SK-N-SH (cell line): Measurements from ENCODE around the gene CD209. TPM values are rescaled to one million over a fixed set of nuclear protein-coding genes. Genes with fewer than 3 reads are reported as not detected.

Source experiments
- CTCF ChIA-PET: fragments of 300-600, 350-600 bp; formaldehyde crosslinking; extraction: SDS; loops from one replicate; lab custom pipeline; 2021; lab: Yijun Ruan, JAX
- POLR2A ChIA-PET: fragments of 350-600 bp; sonication (Branson Sonifier 250); formaldehyde crosslinking; extraction: SDS; loops from one replicate; lab custom pipeline; 2020; ENCODE audit warnings: antibody characterized with exemption, inconsistent platforms; lab: Yijun Ruan, JAX
- DNase-seq: peaks from one replicate; pipeline ENCODE4 v3.0.0; 2012
- H2AFZ ChIP-seq: fragments of 200-600 bp; sonication (generic); 2 replicates; pipeline ENCODE4 v1.8.1; 2016; ENCODE audit warnings: antibody characterized with exemption, mild to moderate bottlenecking, low read depth
- H3F3A ChIP-seq: fragments of 200-600 bp; sonication (generic); replicated peaks from 2 replicates; pipeline ENCODE3; 2016; ENCODE audit warnings: antibody characterized with exemption, mild to moderate bottlenecking; ENCODE audit not compliant: insufficient read depth
- H3K27ac ChIP-seq, 2 experiments: fragments of 200-500 bp in 1 of 2; fragments of 200-600 bp in 1 of 2; sonication (Bioruptor generic) in 1 of 2; sonication (generic), shearing (Covaris generic) in 1 of 2; 2 replicates each; pipeline versions ENCODE4 v1.5.1 to v1.6.1; 2014 to 2016; ENCODE audit warnings: low read depth in 2 of 2, inconsistent platforms in 1 of 2, low read length in 1 of 2, mild to moderate bottlenecking in 1 of 2, mixed read lengths in 1 of 2
- H3K27me3 ChIP-seq: fragments of 200-600 bp; sonication (generic), shearing (Covaris generic); 2 replicates; pipeline ENCODE4 v1.6.1; 2016; ENCODE audit warnings: mixed run types; ENCODE audit not compliant: insufficient read depth
- H3K36me3 ChIP-seq, 2 experiments: fragments of 200-500 bp in 1 of 2; fragments of 200-600 bp in 1 of 2; sonication (Bioruptor generic) in 1 of 2; sonication (generic) in 1 of 2; replicated peaks in 1 of 2; 2 replicates each; pipeline versions ENCODE3 to v1.5.1; 2014 to 2016; ENCODE audit warnings: low read length in 1 of 2, mild to moderate bottlenecking in 1 of 2; ENCODE audit not compliant: insufficient read depth in 2 of 2, control insufficient read depth in 1 of 2
- H3K4me1 ChIP-seq, 2 experiments: fragments of 200-500 bp in 1 of 2; fragments of 200-600 bp in 1 of 2; sonication (Bioruptor generic) in 1 of 2; sonication (generic), shearing (Covaris generic) in 1 of 2; 2 replicates each; pipeline versions ENCODE4 v1.5.1 to v1.6.1; 2014 to 2016; ENCODE audit warnings: low read depth in 1 of 2, low read length in 1 of 2, mixed run types in 1 of 2; ENCODE audit not compliant: insufficient read depth in 2 of 2, control insufficient read depth in 1 of 2
- H3K4me2 ChIP-seq: fragments of 200-600 bp; sonication (generic), shearing (Covaris generic); 2 replicates; pipeline ENCODE4 v1.6.1; 2017; ENCODE audit warnings: mixed run types
- H3K4me3 ChIP-seq, 2 experiments: fragments of 200-500 bp in 1 of 2; fragments of 200-600 bp in 1 of 2; sonication (Bioruptor generic) in 1 of 2; sonication (generic), shearing (Covaris generic) in 1 of 2; 2 replicates each; pipeline versions ENCODE4 v1.5.1 to v1.8.1; 2014 to 2016; ENCODE audit warnings: low read depth in 2 of 2, inconsistent platforms in 1 of 2, low read length in 1 of 2, mild to moderate bottlenecking in 1 of 2, mixed read lengths in 1 of 2, moderate library complexity in 1 of 2
- H3K79me2 ChIP-seq: fragments of 200-600 bp; sonication (generic); 2 replicates; pipeline ENCODE4 v1.8.1; 2017; ENCODE audit warnings: mild to moderate bottlenecking; ENCODE audit not compliant: insufficient read depth
- H3K9ac ChIP-seq: fragments of 200-600 bp; sonication (generic); 2 replicates; pipeline ENCODE4 v1.6.1; 2017; ENCODE audit warnings: mixed run types
- H3K9me2 ChIP-seq: fragments of 200-600 bp; sonication (generic); 2 replicates; pipeline ENCODE4 v1.6.1; 2017; ENCODE audit warnings: mixed run types
- H3K9me3 ChIP-seq: fragments of 200-600 bp; sonication (generic); 2 replicates; pipeline ENCODE4 v1.6.1; 2017; ENCODE audit warnings: mixed run types, mild to moderate bottlenecking, moderate library complexity
- H4K20me1 ChIP-seq: fragments of 200-600 bp; sonication (generic); 2 replicates; pipeline ENCODE4 v1.6.1; 2017; ENCODE audit warnings: mild to moderate bottlenecking, mixed run types; ENCODE audit not compliant: insufficient read depth
- EP300 ChIP-seq, 2 experiments: IDR thresholded peaks; 2 replicates each; pipeline versions ENCODE4 v1.4.0 to v1.6.1; 2012; ENCODE audit warnings: borderline replicate concordance in 1 of 2, low read depth in 1 of 2, low read length in 1 of 2
- EZH2phosphoT487 ChIP-seq: fragments of 200-600 bp; sonication (generic); IDR thresholded peaks from 2 replicates; pipeline ENCODE4 v1.6.1; 2017; ENCODE audit warnings: low read depth, mixed run types, mild to moderate bottlenecking, antibody characterized with exemption, moderate library complexity, borderline replicate concordance
- FOXM1 ChIP-seq: IDR thresholded peaks from 2 replicates; pipeline ENCODE4 v1.4.0; 2012; ENCODE audit warnings: low read depth, mild to moderate bottlenecking
- GABPA ChIP-seq: IDR thresholded peaks from 2 replicates; pipeline ENCODE4 v1.4.0; 2012; ENCODE audit warnings: low read depth, mild to moderate bottlenecking
- JUND ChIP-seq: IDR thresholded peaks from 2 replicates; pipeline ENCODE4 v1.4.0; 2012
- MXI1 ChIP-seq: IDR thresholded peaks from 2 replicates; pipeline ENCODE4 v1.6.1; 2012; ENCODE audit warnings: mild to moderate bottlenecking, low read depth, low read length, improper control_type of control experiment
- NFIC ChIP-seq: IDR thresholded peaks from 2 replicates; pipeline ENCODE4 v1.4.0; 2012; ENCODE audit warnings: borderline replicate concordance
- NRF1 ChIP-seq: IDR thresholded peaks from 2 replicates; pipeline ENCODE4 v1.6.1; 2012; ENCODE audit warnings: low read depth, mild to moderate bottlenecking, low read length
- RCOR1 ChIP-seq: fragments of 150-350 bp; IDR thresholded peaks from 2 replicates; pipeline ENCODE4 v1.6.1; 2017; ENCODE audit warnings: antibody characterized with exemption, low read length
- RFX5 ChIP-seq: IDR thresholded peaks from 2 replicates; pipeline ENCODE4 v1.6.1; 2012; ENCODE audit warnings: mild to moderate bottlenecking, improper control_type of control experiment, low read length
- SMC3 ChIP-seq: IDR thresholded peaks from 2 replicates; pipeline ENCODE4 v1.6.1; 2012; ENCODE audit warnings: low read depth, low read length, improper control_type of control experiment
- TEAD4 ChIP-seq: IDR thresholded peaks from 2 replicates; pipeline ENCODE4 v1.4.0; 2012; ENCODE audit warnings: mild to moderate bottlenecking, borderline replicate concordance; ENCODE audit not compliant: insufficient read depth
- WGBS: methylation state at CpG from one replicate; pipeline ENCODE4 v1.1.6; 2017; ENCODE audit warnings: low lambda C conversion rate; 5-methylcytosine and 5-hydroxymethylcytosine counted together
- polyA plus RNA-seq, 3 experiments: library from polyadenylated mRNA; depleted of rRNA; stranded (reverse); fragments of >200 nt; gene quantifications; 2 replicates each; pipeline ENCODE4 v1.2.3, GENCODE V29; 2012
- TF ChIP-seq, protein P1 (sequence below): IDR thresholded peaks from 2 replicates; pipeline ENCODE4; 2012
- TF ChIP-seq, protein P2 (sequence below): IDR thresholded peaks from 2 replicates; pipeline ENCODE4 v1.4.0; 2012; ENCODE audit warnings: low read depth
- TF ChIP-seq, protein P3 (sequence below): fragments of 150-350 bp; IDR thresholded peaks from 2 replicates; pipeline ENCODE4 v1.6.1; 2016; ENCODE audit warnings: mild to moderate bottlenecking, low read depth, low read length
- TF ChIP-seq, protein P4 (sequence below): fragments of 150-350 bp; IDR thresholded peaks from 2 replicates; pipeline ENCODE4 v1.6.1; 2017; ENCODE audit warnings: antibody characterized with exemption, low read length, low read depth, borderline replicate concordance

CD209 gene
- polyA plus RNA-seq, 1 of the 3 experiments (the other 2 are of a cell fraction): not detected

DNA sequence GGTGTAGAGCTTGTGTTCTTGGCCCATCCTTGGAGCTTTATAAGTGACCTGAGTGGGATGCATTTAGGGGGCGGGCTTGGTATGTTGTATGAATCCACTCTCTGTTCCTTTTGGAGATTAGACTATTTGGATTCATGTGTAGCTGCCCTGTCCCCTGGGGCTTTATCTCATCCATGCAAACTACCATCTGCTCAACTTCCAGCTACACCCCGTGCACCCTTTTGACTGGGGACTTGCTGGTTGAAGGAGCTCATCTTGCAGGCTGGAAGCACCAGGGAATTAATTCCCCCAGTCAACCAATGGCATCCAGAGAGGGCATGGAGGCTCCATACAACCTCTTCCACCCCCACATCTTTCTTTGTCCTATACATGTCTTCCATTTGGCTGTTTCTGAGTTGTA lies 21.8 kb upstream of the CD209 start:
- H3K4me3 ChIP-seq: no peak overlapping the region
- no peaks in the 10 kb centered on the region for H3K9me3 ChIP-seq
- H3K36me3 ChIP-seq: no peaks in the 10 kb centered on the region
- H3K27ac ChIP-seq: no peak overlapping the region
- no peaks in the 10 kb centered on the region for H3K4me1 ChIP-seq
- H3K4me2 ChIP-seq: no peak overlapping the region
- no peaks in the 10 kb centered on the region for H4K20me1 ChIP-seq
- ChIA-PET POLR2A (no interaction called here), CTCF (no interaction called here)
- no peaks in the 10 kb centered on the region for H3K9me2 ChIP-seq
- H3K9ac ChIP-seq: no peak overlapping the region
- H3F3A ChIP-seq: no peaks in the 10 kb centered on the region
- H2AFZ ChIP-seq: no peak overlapping the region
- TF ChIP-seq NFIC (no peak), JUND (no peak), SMC3 (no peak), NRF1 (no peak), FOXM1 (no peak), RCOR1 (no peak), EZH2phosphoT487 (no peak), TEAD4 (no peak), GABPA (no peak), MXI1 (no peak)
- TF ChIP-seq, protein P1, sequence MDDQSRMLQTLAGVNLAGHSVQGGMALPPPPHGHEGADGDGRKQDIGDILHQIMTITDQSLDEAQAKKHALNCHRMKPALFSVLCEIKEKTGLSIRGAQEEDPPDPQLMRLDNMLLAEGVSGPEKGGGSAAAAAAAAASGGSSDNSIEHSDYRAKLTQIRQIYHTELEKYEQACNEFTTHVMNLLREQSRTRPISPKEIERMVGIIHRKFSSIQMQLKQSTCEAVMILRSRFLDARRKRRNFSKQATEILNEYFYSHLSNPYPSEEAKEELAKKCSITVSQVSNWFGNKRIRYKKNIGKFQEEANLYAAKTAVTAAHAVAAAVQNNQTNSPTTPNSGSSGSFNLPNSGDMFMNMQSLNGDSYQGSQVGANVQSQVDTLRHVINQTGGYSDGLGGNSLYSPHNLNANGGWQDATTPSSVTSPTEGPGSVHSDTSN: no peak
- TF ChIP-seq, protein P2, sequence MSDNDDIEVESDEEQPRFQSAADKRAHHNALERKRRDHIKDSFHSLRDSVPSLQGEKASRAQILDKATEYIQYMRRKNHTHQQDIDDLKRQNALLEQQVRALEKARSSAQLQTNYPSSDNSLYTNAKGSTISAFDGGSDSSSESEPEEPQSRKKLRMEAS: no peak
- TF ChIP-seq, protein P3, sequence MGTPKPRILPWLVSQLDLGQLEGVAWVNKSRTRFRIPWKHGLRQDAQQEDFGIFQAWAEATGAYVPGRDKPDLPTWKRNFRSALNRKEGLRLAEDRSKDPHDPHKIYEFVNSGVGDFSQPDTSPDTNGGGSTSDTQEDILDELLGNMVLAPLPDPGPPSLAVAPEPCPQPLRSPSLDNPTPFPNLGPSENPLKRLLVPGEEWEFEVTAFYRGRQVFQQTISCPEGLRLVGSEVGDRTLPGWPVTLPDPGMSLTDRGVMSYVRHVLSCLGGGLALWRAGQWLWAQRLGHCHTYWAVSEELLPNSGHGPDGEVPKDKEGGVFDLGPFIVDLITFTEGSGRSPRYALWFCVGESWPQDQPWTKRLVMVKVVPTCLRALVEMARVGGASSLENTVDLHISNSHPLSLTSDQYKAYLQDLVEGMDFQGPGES: no peak
- peaks cover 73% of the 10 kb centered on the region for H3K27me3 ChIP-seq
- no peak for DNase-seq
- 0% methylated on average over 2 of the region's 2 CpGs for WGBS
- H3K79me2 ChIP-seq: no peaks in the 10 kb centered on the region

DNA sequence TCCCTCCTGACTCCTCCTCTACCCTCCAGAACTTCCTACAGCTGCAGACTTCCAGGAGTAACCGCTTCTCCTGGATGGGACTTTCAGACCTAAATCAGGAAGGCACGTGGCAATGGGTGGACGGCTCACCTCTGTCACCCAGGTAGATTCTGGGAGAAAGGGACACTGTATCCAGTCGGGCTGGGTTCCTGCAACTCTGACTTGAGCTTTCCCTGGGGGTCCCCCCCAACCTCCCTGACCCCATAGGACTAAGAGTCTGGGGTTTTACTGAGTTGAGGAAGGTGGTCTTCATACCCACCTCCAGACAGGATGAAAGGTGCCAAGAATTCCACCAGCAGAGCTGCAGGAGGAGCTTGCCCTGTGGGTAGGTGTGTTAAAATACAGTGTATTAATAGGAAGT lies 20.2 kb upstream of the CD209 start:
- no peaks in the 10 kb centered on the region for H3K9me3 ChIP-seq
- H3K36me3 ChIP-seq: no peaks in the 10 kb centered on the region
- H3K27me3 ChIP-seq: peaks cover 68% of the 10 kb centered on the region
- no peaks in the 10 kb centered on the region for H3F3A ChIP-seq
- H3K9ac ChIP-seq: no peak overlapping the region
- 0% methylated on average over 4 of the region's 4 CpGs for WGBS
- no peak overlapping the region for H2AFZ ChIP-seq
- no peak for TF ChIP-seq RFX5
- TF ChIP-seq SMC3: no peak
- TF ChIP-seq, protein P4, sequence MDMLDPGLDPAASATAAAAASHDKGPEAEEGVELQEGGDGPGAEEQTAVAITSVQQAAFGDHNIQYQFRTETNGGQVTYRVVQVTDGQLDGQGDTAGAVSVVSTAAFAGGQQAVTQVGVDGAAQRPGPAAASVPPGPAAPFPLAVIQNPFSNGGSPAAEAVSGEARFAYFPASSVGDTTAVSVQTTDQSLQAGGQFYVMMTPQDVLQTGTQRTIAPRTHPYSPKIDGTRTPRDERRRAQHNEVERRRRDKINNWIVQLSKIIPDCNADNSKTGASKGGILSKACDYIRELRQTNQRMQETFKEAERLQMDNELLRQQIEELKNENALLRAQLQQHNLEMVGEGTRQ: no peak
- no peak for TF ChIP-seq EP300 (IDR thresholded peaks at IDR 0.05; ENCODE audit: borderline replicate concordance in 1 of 2, low read depth in 1 of 2, low read length in 1 of 2)
- H3K27ac ChIP-seq: no peak overlapping the region
- H4K20me1 ChIP-seq: no peaks in the 10 kb centered on the region
- ChIA-PET CTCF (interaction anchor here (0.5 to 1.0 kb wide), 2 partner anchors 87 to 887 kb away, joined by 3 read pairs; partner anchors contain the start of gene TRAPPC5), POLR2A (no interaction called here)
- no peak overlapping the region for H3K4me2 ChIP-seq
- no peaks in the 10 kb centered on the region for H3K79me2 ChIP-seq
- no peaks in the 10 kb centered on the region for H3K9me2 ChIP-seq
- DNase-seq: no peak
- H3K4me3 ChIP-seq: no peak overlapping the region
- no peaks in the 10 kb centered on the region for H3K4me1 ChIP-seq
